ENCODE measurements around the gene ATP1A1. TPM values are rescaled to one million over a fixed set of nuclear protein-coding genes. Genes with fewer than 3 reads are reported as not detected.

The ATP1A1 gene
- total and polyA plus RNA-seq, 4 donors, result 68.6 to 128 (median 82.6) TPM

GRCh38 chr1:116376729-116377086, 3.7 kb downstream of the ATP1A1 start:
- no peak for DNase-seq (ENCODE audit: low spot score)
- no peaks in the 10 kb centered on the region for H3K9me3 ChIP-seq (ENCODE audit: control insufficient read depth in 4 of 4, low read length in 3 of 4)
- no peak overlapping the region for H3K4me3 ChIP-seq (ENCODE audit: low read depth in 1 of 3, low read length in 3 of 3)
- H3K27ac ChIP-seq (ENCODE audit: low read depth in 1 of 2, low read length in 2 of 2), result peak overlapping the region; percentile 72 to 86
- H3K27me3 ChIP-seq (ENCODE audit: control insufficient read depth in 4 of 4, insufficient read depth in 4 of 4, low read length in 3 of 4), result no peaks in the 10 kb centered on the region
- H3K4me1 ChIP-seq (ENCODE audit: control insufficient read depth in 4 of 4, insufficient read depth in 4 of 4, low read length in 3 of 4), result peaks cover 19 to 77% (median 64%) of the 10 kb centered on the region in 4 donors
- WGBS, result 71% methylated on average over 1 of the region's 1 CpG
- TF ChIP-seq HNF4A (conservative IDR thresholded peaks at IDR 0.05), result no peak
- TF ChIP-seq RAD21 (IDR thresholded peaks at IDR 0.05), result no peak
- no peak for TF ChIP-seq CTCF (IDR thresholded peaks at IDR 0.05; ENCODE audit: low read depth, low read length, missing input control)
- TF ChIP-seq YY1 (IDR thresholded peaks at IDR 0.05), result no peak
- TF ChIP-seq HNF4G (IDR thresholded peaks at IDR 0.05), result no peak
- no peak for TF ChIP-seq RXRA (IDR thresholded peaks at IDR 0.05)
- TF ChIP-seq FOXA1 (IDR thresholded peaks at IDR 0.05), result no peak
- TF ChIP-seq TAF1 (conservative IDR thresholded peaks at IDR 0.05), result no peak
- TF ChIP-seq GABPA (IDR thresholded peaks at IDR 0.05 in 1 of 2, conservative IDR thresholded peaks at IDR 0.05 in 1 of 2), result no peak
- TF ChIP-seq NR2F2 (IDR thresholded peaks at IDR 0.05), result no peak
- TF ChIP-seq ZBTB33 (IDR thresholded peaks at IDR 0.05), result no peak
- no peak for TF ChIP-seq ATF3 (IDR thresholded peaks at IDR 0.05)
- TF ChIP-seq MAX (IDR thresholded peaks at IDR 0.05), result no peak
- TF ChIP-seq FOXA2 (IDR thresholded peaks at IDR 0.05), result no peak
- no peak for TF ChIP-seq JUND (IDR thresholded peaks at IDR 0.05)
- TF ChIP-seq SP1 (IDR thresholded peaks at IDR 0.05), result no peak
- TF ChIP-seq EGR1 (IDR thresholded peaks at IDR 0.05; ENCODE audit: low read depth in 2 of 2), result no peak
- TF ChIP-seq REST (IDR thresholded peaks at IDR 0.05), result no peak
- H3K9ac ChIP-seq (ENCODE audit: low read depth in 1 of 2, low read length in 2 of 2), result no peak overlapping the region
- H3K36me3 ChIP-seq (ENCODE audit: control insufficient read depth in 4 of 4, insufficient read depth in 3 of 4, low read depth in 1 of 4, low read length in 3 of 4), result no peaks in the 10 kb centered on the region
